ENCODE data around the gene CYBA.

DNA sequence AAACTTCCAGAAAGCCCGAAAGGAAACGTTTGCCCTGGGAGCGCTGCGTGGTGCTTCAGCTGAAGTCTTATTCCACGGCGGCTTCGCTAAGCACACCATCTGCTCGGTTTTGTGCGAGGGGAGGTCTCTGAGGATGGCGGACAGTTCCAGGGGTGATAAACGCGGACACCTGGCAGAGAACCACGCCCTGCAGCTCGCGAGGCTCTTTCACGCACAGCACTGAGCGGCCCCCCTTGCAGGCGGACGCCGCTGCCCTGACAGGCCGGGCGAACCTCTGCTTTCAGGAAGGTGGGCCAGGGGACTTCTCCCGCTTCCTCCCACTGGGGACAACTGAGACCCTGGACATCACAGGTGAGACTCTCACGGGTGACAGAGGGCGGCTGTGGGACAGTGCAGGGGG is 8.3 kb upstream of the CYBA start:
- TF ChIP-seq, protein P1, sequence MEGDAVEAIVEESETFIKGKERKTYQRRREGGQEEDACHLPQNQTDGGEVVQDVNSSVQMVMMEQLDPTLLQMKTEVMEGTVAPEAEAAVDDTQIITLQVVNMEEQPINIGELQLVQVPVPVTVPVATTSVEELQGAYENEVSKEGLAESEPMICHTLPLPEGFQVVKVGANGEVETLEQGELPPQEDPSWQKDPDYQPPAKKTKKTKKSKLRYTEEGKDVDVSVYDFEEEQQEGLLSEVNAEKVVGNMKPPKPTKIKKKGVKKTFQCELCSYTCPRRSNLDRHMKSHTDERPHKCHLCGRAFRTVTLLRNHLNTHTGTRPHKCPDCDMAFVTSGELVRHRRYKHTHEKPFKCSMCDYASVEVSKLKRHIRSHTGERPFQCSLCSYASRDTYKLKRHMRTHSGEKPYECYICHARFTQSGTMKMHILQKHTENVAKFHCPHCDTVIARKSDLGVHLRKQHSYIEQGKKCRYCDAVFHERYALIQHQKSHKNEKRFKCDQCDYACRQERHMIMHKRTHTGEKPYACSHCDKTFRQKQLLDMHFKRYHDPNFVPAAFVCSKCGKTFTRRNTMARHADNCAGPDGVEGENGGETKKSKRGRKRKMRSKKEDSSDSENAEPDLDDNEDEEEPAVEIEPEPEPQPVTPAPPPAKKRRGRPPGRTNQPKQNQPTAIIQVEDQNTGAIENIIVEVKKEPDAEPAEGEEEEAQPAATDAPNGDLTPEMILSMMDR (IDR thresholded peaks at IDR 0.05) = no peak
- TF ChIP-seq ZFX (IDR thresholded peaks at IDR 0.05; ENCODE audit: borderline replicate concordance) = no peak
